ENCODE results near the gene SH3GLB1.

GRCh38 chr1:86704972-86705664 lies 742 bp downstream of the SH3GLB1 start:
- TF ChIP-seq CTCF (IDR thresholded peaks at IDR 0.05) (no peak), POLR2A (IDR thresholded peaks at IDR 0.05) (no peak), POLR2AphosphoS5 (IDR thresholded peaks at IDR 0.05) (peak; percentile 17 to 54)
